ENCODE results near the gene TTLL10.

Gene TTLL10

GRCh38 chr1:1218524-1219200, 45.0 kb downstream of the TTLL10 start:
- Histone ChIP-seq H3K79me2 (ENCODE audit: insufficient read depth, low read length) (no peaks in the 10 kb centered on the region), H3K36me3 (ENCODE audit: low read length) (no peaks in the 10 kb centered on the region)

DNA sequence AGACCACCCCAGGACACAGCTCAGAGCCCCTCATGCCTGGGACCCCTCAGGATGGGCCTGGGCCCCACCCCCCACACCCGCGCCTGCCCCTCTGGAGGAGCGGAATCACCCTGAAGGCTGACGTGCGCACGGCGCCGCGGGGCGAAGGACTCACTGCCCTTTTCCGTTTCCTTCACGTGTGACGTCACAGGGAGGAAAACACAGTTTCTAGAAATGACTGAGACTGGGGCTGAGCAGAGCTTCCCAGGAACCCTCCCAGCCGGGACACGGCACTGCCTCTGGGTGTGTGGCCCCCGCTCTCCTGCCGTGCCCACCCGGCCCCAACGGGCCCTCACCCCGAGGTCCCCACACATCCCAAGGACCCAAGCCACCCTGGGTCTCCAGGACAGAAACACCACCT, 45.7 kb downstream of the TTLL10 start:
- Histone ChIP-seq H3K4me3 (ENCODE audit: insufficient read depth, low read length, poor library complexity, severe bottlenecking) (no peak overlapping the region), H3K9ac (ENCODE audit: low read length) (no peak overlapping the region), H3K9me2 (replicated peaks; ENCODE audit: insufficient read depth, low read length) (no peaks in the 10 kb centered on the region), H3K79me2 (ENCODE audit: insufficient read depth, low read length) (no peaks in the 10 kb centered on the region), H3K36me3 (ENCODE audit: low read length) (no peaks in the 10 kb centered on the region), H3K27me3 (ENCODE audit: low read length) (no peaks in the 10 kb centered on the region), H3K27ac (ENCODE audit: low read depth, low read length) (no peak overlapping the region), H2AFZ (ENCODE audit: low read depth, low read length, severe bottlenecking) (no peak overlapping the region), H4K20me1 (ENCODE audit: low read depth, low read length) (no peaks in the 10 kb centered on the region), H3K9me3 (ENCODE audit: insufficient read depth, low read length) (no peaks in the 10 kb centered on the region), H3K4me2 (ENCODE audit: low read depth, low read length, poor library complexity, severe bottlenecking) (no peak overlapping the region), H3F3A (ENCODE audit: insufficient read depth) (no peaks in the 10 kb centered on the region)
- no peak for TF ChIP-seq EZH2phosphoT487 (conservative IDR thresholded peaks at IDR 0.05; ENCODE audit: low read length)
- no peak for TF ChIP-seq CTCF (IDR thresholded peaks at IDR 0.05; ENCODE audit: insufficient read depth, low read length, poor library complexity, severe bottlenecking)

More at GRCh38 chr1:1218524-1219200, 45.0 kb downstream of the TTLL10 start:
- no peak for TF ChIP-seq CTCF (IDR thresholded peaks at IDR 0.05; ENCODE audit: insufficient read depth, low read length, poor library complexity, severe bottlenecking)
- Histone ChIP-seq H4K20me1 (ENCODE audit: low read depth, low read length) (no peaks in the 10 kb centered on the region), H3K27me3 (ENCODE audit: low read length) (no peaks in the 10 kb centered on the region), H3K27ac (ENCODE audit: low read depth, low read length) (no peak overlapping the region), H3K9me2 (replicated peaks; ENCODE audit: insufficient read depth, low read length) (no peaks in the 10 kb centered on the region), H3K9ac (ENCODE audit: low read length) (no peak overlapping the region), H3K4me2 (ENCODE audit: low read depth, low read length, poor library complexity, severe bottlenecking) (no peak overlapping the region), H2AFZ (ENCODE audit: low read depth, low read length, severe bottlenecking) (no peak overlapping the region), H3F3A (ENCODE audit: insufficient read depth) (no peaks in the 10 kb centered on the region), H3K4me3 (ENCODE audit: insufficient read depth, low read length, poor library complexity, severe bottlenecking) (no peak overlapping the region), H3K9me3 (ENCODE audit: insufficient read depth, low read length) (no peaks in the 10 kb centered on the region)

GRCh38 chr1:1220197-1220596, 46.5 kb downstream of the TTLL10 start:
- no peak overlapping the region for H3K9ac ChIP-seq (ENCODE audit: low read length)
- H3K9me2 ChIP-seq (replicated peaks; ENCODE audit: insufficient read depth, low read length), result no peaks in the 10 kb centered on the region
- H3K36me3 ChIP-seq (ENCODE audit: low read length), result no peaks in the 10 kb centered on the region
- H4K20me1 ChIP-seq (ENCODE audit: low read depth, low read length), result no peaks in the 10 kb centered on the region
- H3K27ac ChIP-seq (ENCODE audit: low read depth, low read length), result no peak overlapping the region
- no peaks in the 10 kb centered on the region for H3K9me3 ChIP-seq (ENCODE audit: insufficient read depth, low read length)
- no peak overlapping the region for H3K4me2 ChIP-seq (ENCODE audit: low read depth, low read length, poor library complexity, severe bottlenecking)
- no peak overlapping the region for H3K4me3 ChIP-seq (ENCODE audit: insufficient read depth, low read length, poor library complexity, severe bottlenecking)
- no peak for TF ChIP-seq CTCF (IDR thresholded peaks at IDR 0.05; ENCODE audit: insufficient read depth, low read length, poor library complexity, severe bottlenecking)
- H3K27me3 ChIP-seq (ENCODE audit: low read length), result no peaks in the 10 kb centered on the region
- H3F3A ChIP-seq (ENCODE audit: insufficient read depth), result no peaks in the 10 kb centered on the region
- peaks cover 7% of the 10 kb centered on the region; the same call in 1 of the 2 replicates for H3K79me2 ChIP-seq (ENCODE audit: insufficient read depth, low read length)
- H2AFZ ChIP-seq (ENCODE audit: low read depth, low read length, severe bottlenecking), result no peak overlapping the region
